H1 (cell line): ENCODE data around the gene WNT8B. TPM values are rescaled to one million over a fixed set of nuclear protein-coding genes. Genes with fewer than 3 reads are reported as not detected.

ENCODE experiments used
- CHD7 ChIP-seq: fragments of 300-600 bp; sonication (generic); IDR thresholded peaks from 2 replicates; pipeline ENCODE4 v1.7.1; 2012; ENCODE audit warnings: low read length, moderate library complexity, mild to moderate bottlenecking, inconsistent platforms; ENCODE audit not compliant: insufficient replicate concordance
- RXRA ChIP-seq: IDR thresholded peaks from 2 replicates; pipeline ENCODE4 v1.6.1; 2011; ENCODE audit warnings: low read depth, mild to moderate bottlenecking, low read length, moderate library complexity; ENCODE audit not compliant: insufficient read depth
- polyA plus RNA-seq, 7 experiments: library from polyadenylated mRNA; depleted of rRNA in 3 of 7; stranded (reverse) in 5 of 7; unstranded in 2 of 7; fragments of >200 nt in 5 of 7; fragments of 200-250 nt in 2 of 7; gene quantifications; 1 replicate in 5 of 7; 2 replicates in 1 of 7; 4 replicates in 1 of 7; pipeline versions ENCODE4 v1.2.1 to v1.2.3, GENCODE V29; 2011 to 2013; ENCODE audit warnings: missing spikeins in 2 of 7, mixed read lengths in 2 of 7
- total RNA-seq: library from RNA; stranded (reverse); fragmentation: NEBNext Ultra II Directional; extraction: Animal tissue kit (Norgen Biotek cat#: 25700); gene quantifications from 2 replicates; pipeline ENCODE4 v1.2.1, GENCODE V29; 2021

The WNT8B gene
- total and polyA plus RNA-seq, 2 of the 8 experiments (the other 6 are each of a cell fraction or from before 2014, with no cell fraction given) = 0.20 to 0.67 TPM

GRCh38 chr10:100510533-100511308 lies 47.9 kb downstream of the WNT8B start (continued):
- no peak for TF ChIP-seq CHD7
- no peak for TF ChIP-seq RXRA
